ENCODE results near the gene MRNIP.

Gene MRNIP

GRCh38 chr5:179902763-179903158 lies 44.1 kb upstream of the MRNIP start:
- TF ChIP-seq REST (IDR thresholded peaks at IDR 0.05; ENCODE audit: insufficient replicate concordance, low read depth) (no peak), POLR2AphosphoS5 (IDR thresholded peaks at IDR 0.05; ENCODE audit: low read depth) (no peak), CTCF (IDR thresholded peaks at IDR 0.05; ENCODE audit: insufficient read depth, low read length) (no peak), GABPA (IDR thresholded peaks at IDR 0.05; ENCODE audit: low read depth) (no peak), SPI1 (IDR thresholded peaks at IDR 0.05; ENCODE audit: borderline replicate concordance, low read depth) (no peak)
- Histone ChIP-seq H3K27ac (replicated peaks) (no peak overlapping the region), H3K27me3 (ENCODE audit: insufficient read depth, poor library complexity, severe bottlenecking) (no peaks in the 10 kb centered on the region), H3K4me3 (replicated peaks; ENCODE audit: insufficient read depth, low read length) (no peak overlapping the region)
- DNase-seq (ENCODE audit: low read depth in 1 of 2, low spot score in 1 of 2): no peak

DNA sequence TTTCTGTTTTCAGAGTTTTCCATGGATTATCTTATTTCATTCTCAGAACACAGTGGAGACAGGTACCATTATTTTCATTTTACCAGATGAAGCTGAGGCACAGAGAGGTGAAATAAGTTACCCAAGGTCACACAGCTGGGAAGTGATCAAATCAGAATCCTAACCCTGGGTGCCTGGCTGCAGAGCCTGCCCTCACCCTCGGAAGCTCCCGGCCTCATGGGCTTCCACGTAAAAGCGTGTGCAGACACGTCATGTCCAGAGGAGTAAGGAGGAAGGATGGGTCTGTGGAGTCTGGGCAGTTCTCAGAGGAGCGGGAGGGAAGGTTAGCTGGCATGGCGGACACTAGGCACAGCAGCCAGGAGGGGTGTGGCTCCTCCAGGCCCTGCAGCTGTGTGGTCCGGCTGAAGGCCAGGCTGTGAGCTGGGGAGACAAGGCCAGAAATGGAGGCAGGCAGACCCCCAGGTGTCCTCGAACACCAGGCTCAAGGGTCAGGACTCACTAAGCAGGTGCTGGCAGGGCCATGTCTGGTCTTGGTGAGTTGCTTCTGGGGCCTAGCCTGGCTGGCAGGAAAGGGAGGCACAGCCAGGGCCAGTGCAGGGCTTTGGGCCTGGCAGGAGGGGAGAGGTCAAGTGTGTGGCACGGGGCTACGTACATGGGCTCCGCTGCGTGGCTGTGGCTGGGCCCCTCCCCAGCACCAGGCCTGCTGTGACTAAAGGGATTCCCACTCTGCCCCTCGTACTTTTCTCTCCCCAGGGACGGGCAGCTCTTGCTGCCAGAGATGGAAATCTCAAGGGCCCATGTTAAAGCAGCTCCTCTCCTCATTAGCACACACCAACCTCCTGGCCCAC lies 43.5 kb upstream of the MRNIP start:
- no peak for DNase-seq (ENCODE audit: low read depth in 1 of 2, low spot score in 1 of 2)
- Histone ChIP-seq H3K4me3 (replicated peaks; ENCODE audit: insufficient read depth, low read length) (no peak overlapping the region), H3K27me3 (ENCODE audit: insufficient read depth, poor library complexity, severe bottlenecking) (no peaks in the 10 kb centered on the region), H3K27ac (replicated peaks) (no peak overlapping the region)
- TF ChIP-seq POLR2AphosphoS5 (IDR thresholded peaks at IDR 0.05; ENCODE audit: low read depth) (no peak; the same call in 1 of the 2 replicates), CTCF (IDR thresholded peaks at IDR 0.05; ENCODE audit: insufficient read depth, low read length) (no peak), GABPA (IDR thresholded peaks at IDR 0.05; ENCODE audit: low read depth) (no peak), SPI1 (IDR thresholded peaks at IDR 0.05; ENCODE audit: borderline replicate concordance, low read depth) (no peak), REST (IDR thresholded peaks at IDR 0.05; ENCODE audit: insufficient replicate concordance, low read depth) (no peak)

DNA sequence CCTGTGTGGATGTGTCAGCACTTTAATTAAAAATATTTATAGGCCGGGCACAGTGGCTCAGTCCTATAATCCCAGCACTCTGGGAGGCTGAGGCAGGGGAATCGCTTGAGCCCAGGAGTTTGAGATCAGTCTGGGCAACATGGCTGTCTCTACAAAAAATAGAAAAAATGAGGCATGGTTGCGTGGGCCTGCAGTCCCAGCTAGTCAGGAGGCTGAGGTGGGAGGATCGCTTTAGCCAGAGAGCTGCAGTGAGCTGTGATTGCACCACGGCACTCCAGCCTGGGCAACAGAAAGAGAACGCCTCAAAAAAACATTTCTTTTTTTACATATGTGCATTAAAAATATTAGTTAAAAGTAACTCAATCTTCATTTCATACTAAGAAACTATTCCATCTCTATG lies 42.8 kb upstream of the MRNIP start:
- Histone ChIP-seq H3K27me3 (ENCODE audit: insufficient read depth, poor library complexity, severe bottlenecking) (no peaks in the 10 kb centered on the region), H3K4me3 (replicated peaks; ENCODE audit: insufficient read depth, low read length) (no peak overlapping the region), H3K27ac (replicated peaks) (no peak overlapping the region)
- no peak for DNase-seq (ENCODE audit: low read depth in 1 of 2, low spot score in 1 of 2)
- no peak for TF ChIP-seq REST (IDR thresholded peaks at IDR 0.05; ENCODE audit: insufficient replicate concordance, low read depth)

All from HL-60 (cell line).